C4-2B (cell line): ENCODE measurements around the gene RARG.
"Not testable (repeated sequence)": the region's sequence is repeated elsewhere in the genome, so short reads cannot be mapped to it uniquely, and the experiment has no call there.

Source experiments
- H3K27ac ChIP-seq: fragments of 450-650 bp; 2 replicates; pipeline ENCODE4 v1.5.1; 2017
- ZFX ChIP-seq: fragments of 450-650 bp; IDR thresholded peaks from 2 replicates; pipeline ENCODE4 v1.6.1; 2017
- TF ChIP-seq, protein P1 (sequence below): fragments of 450-650 bp; conservative IDR thresholded peaks from 2 replicates; pipeline ENCODE4 v1.5.1; 2017; ENCODE audit warnings: mild to moderate bottlenecking

The RARG gene

DNA sequence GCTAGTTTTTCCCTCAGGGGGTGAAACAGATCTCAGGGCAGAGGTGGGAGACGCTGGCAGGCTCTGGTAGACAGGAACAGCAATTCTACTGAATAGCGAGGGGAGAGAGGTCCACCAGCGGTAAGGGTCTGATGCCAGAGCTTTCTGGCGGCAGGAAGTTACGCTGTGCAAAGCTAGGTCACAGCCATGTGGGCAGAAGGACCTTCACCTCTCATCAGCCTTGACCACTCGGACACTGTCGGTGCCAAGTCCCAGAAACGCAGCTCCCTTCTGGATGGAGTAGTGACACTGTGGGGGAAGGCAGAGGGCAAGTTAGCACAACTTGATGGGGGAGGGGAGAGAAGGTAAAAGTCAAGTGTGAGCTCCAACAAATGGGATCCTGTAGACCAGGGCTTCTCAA lies 61.8 kb downstream of the RARG start:
- no peak overlapping the region for H3K27ac ChIP-seq
- TF ChIP-seq, protein P1, sequence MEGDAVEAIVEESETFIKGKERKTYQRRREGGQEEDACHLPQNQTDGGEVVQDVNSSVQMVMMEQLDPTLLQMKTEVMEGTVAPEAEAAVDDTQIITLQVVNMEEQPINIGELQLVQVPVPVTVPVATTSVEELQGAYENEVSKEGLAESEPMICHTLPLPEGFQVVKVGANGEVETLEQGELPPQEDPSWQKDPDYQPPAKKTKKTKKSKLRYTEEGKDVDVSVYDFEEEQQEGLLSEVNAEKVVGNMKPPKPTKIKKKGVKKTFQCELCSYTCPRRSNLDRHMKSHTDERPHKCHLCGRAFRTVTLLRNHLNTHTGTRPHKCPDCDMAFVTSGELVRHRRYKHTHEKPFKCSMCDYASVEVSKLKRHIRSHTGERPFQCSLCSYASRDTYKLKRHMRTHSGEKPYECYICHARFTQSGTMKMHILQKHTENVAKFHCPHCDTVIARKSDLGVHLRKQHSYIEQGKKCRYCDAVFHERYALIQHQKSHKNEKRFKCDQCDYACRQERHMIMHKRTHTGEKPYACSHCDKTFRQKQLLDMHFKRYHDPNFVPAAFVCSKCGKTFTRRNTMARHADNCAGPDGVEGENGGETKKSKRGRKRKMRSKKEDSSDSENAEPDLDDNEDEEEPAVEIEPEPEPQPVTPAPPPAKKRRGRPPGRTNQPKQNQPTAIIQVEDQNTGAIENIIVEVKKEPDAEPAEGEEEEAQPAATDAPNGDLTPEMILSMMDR, result no peak
- no peak for TF ChIP-seq ZFX

DNA sequence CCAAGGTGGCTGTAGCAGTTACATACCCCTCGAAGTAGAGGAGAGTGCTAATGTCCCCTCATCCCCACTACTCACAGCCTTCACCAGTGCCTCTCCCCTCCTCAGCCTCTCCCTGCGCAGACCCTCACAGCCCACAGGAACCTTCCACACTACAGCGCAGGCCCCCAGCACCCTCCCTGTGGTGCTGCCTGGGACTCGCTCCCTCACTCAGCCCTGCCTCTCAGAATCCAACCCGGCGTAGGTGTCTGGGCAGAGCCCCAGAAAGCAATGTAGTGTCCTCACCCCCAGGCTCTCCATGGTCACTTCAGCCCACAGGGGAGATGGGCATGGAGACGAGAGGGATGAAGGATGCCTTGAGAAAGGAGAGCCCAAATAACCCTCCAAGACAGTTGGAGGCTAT lies 62.4 kb downstream of the RARG start:
- H3K27ac ChIP-seq, result no peak overlapping the region
- TF ChIP-seq ZFX, result no peak
- TF ChIP-seq, protein P1, result no peak

DNA sequence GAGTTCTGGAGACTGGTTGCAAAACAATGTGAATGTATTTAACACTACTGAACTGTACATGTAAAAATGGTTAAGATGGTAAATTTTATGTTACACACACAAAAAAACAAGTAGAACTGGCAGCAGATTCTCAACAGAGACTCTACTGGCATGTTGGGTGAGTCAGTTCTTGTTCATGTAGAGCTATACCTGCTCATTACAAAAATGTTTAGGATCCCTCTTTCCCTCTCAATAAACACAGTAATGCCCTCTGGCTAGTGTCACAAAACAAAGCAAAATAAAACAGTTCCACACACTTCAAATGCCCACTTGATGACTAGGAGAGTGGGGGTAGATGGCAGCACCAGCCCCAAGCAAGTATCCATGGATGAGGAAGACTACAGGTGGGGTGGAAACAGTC lies 65.2 kb downstream of the RARG start:
- TF ChIP-seq, protein P1, result no peak
- no peak for TF ChIP-seq ZFX
- no peak overlapping the region for H3K27ac ChIP-seq

DNA sequence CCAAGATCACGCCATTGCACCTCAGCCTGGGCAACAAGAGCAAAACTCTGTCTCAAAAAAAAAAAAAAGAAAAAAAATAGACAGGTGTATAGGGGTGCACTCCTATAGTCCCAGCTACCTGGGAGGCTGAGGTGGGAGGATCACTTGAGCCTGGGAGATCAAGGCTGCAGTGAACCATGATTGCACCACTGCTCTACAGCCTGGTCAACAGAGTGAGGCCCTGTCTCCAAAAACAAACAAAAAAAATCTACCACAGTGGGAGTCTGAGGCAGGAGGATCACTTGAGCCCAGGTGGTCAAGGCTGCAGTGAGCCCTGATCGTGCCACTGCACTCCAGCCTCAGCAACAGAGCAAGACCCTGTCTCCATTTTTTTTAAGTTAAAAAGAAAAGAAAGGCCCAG lies 69.0 kb downstream of the RARG start:
- not testable (repeated sequence) for H3K27ac ChIP-seq

DNA sequence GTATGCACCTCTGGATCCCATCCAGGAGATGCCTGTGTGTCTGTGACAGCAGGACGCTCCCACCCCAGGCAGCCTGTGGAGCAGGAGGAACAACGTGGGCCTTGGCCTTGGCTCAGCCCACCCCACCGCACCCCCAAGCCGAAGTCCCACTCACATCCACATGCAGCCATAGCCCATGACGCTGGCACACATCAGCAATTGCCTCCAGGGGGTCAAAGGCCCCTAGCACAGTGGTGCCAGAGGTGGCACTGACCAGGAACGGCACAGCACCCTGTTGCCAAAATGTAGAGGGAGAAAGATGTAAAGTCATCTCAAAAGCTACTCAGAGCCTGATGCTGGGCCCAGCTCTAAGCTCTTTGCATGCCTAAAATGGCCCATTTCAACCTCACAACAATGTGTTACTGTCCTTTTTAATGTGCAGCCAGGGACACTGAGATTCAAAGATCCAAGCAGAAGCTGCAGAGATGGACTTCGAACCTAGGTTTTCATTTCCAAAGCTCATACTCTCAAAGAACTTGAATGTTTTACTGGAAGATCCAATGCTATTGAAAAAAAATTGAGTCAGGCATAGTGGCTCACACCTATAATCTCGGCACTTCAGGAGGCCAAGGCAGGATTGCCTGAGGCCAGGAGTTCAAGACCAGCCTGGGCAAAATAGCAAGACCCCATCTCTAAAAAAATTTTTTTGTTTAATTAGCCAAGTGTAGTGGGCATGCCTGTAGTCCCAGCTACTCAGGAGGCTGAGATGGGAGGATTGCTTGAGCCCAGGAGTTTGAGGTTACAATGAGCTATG lies 70.7 kb downstream of the RARG start:
- H3K27ac ChIP-seq, result no peak overlapping the region
- TF ChIP-seq, protein P1, result no peak
- no peak for TF ChIP-seq ZFX

DNA sequence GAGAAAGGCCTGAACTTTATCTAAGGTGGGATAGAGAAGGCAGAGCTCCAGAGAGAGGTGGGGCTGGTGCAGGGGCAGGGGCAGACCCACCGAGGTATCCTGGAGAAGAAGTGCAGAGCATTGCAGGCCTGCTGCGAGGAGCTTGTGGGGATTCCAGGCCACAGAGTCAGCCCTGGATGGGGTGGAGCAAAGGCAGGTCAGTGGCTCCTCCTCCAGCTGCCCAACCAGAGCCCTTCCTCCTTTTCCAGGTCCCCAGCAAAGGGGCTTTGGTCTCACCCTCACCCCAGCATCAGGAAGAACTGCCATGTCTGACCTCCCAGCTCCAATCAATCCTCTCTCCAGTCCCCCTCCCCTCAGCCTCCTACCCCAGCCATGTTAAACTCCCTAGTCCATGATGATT lies 71.3 kb downstream of the RARG start:
- H3K27ac ChIP-seq, result no peak overlapping the region
- TF ChIP-seq, protein P1, result no peak
- TF ChIP-seq ZFX, result no peak
